Measurements from ENCODE around the gene FAM110A.

DNA sequence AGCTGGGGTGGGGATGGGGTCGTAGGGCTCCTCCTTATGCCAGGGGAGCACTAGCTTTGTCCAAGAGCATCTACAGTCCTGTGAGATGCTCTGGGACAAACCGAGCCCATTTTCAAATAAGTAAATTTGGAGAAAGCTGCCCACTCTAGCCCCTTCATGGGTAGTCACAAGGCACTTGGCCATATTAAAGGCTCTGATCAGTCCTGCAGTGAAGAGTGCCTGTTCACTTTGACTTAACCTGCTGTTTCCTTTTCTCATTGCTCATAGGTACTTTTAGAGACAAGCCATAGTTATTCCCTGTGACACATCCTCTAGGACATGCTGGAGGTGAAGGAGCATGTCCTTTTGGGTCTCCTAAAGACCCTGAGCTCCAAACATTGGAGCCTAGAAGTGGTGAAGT, 38.4 kb downstream of the FAM110A start:
- TF ChIP-seq CTCF (IDR thresholded peaks at IDR 0.05): no peak
- no peak for TF ChIP-seq POLR2A (IDR thresholded peaks at IDR 0.05)
- TF ChIP-seq POLR2AphosphoS5 (IDR thresholded peaks at IDR 0.05): no peak
- TF ChIP-seq EP300 (IDR thresholded peaks at IDR 0.05): no peak
